Erythroblast (primary cell): ENCODE measurements around the gene LRP1.
A peak's percentile ranks its signal among the peaks of the same experiment; 100 is the strongest.

Experiments used
- DNase-seq, 2 experiments: peaks; one replicate each; lab custom pipeline; 2025; lab: John Stamatoyannopoulos, UW
- GATA1 ChIP-seq: IDR thresholded peaks from 2 replicates; pipeline ENCODE4 v1.6.1; 2011; ENCODE audit warnings: low read depth, mild to moderate bottlenecking, control low read depth, low read length, moderate library complexity
- POLR2A ChIP-seq: IDR thresholded peaks from 2 replicates; pipeline ENCODE4 v1.6.1; 2011; ENCODE audit warnings: mild to moderate bottlenecking, low read length

LRP1 gene

GRCh38 chr12:57222286-57223190, 94.3 kb downstream of the LRP1 start:
- no peak for TF ChIP-seq POLR2A
- TF ChIP-seq GATA1: no peak
- DNase-seq: no peak

DNA sequence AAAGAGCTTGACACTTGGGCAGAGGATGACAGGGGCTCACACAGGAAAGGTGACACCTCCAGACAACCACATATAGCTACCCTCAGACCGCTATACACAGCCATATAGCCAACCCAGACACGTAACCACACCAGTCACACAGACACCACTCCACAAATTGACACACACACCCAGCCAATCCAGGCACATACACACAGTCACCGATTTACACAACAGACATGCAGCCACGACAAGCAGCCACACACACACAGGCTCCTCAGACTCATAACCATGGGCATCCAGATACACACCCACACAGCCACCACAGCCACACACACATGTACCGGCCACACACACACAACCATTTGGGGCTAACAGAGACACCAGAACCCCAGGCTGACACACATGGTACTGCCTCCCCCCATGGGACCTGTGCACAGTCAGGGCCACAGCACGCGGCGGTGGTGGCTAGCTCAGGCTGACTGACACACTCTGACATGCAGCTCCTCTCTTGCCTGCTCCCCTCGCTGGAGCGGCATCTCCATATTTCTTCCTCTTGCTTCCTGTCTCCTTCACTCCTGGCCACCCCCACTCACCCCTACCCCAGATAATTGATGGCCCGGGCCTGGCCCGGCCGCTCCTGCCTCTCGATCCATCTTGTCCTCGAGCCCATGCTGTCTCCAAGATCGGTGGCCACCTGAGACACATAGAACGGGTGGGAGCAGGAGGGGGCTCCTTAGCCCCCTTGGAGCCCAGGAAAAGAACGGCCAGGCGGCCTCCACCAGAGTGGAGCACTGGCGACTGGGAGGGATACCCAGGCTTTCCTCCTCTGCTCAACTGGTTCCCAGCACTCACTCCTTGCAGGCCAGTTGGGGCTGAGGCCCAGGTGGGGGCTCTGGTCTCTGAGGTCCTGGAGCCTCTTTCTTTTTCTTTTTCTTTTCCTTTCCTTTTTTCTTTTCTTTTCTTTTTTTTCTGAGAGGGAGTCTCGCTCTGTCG, 95.2 kb downstream of the LRP1 start:
- TF ChIP-seq GATA1: no peak
- no peak for DNase-seq

GRCh38 chr12:57224278-57224972, 96.1 kb downstream of the LRP1 start:
- DNase-seq: no peak

DNA sequence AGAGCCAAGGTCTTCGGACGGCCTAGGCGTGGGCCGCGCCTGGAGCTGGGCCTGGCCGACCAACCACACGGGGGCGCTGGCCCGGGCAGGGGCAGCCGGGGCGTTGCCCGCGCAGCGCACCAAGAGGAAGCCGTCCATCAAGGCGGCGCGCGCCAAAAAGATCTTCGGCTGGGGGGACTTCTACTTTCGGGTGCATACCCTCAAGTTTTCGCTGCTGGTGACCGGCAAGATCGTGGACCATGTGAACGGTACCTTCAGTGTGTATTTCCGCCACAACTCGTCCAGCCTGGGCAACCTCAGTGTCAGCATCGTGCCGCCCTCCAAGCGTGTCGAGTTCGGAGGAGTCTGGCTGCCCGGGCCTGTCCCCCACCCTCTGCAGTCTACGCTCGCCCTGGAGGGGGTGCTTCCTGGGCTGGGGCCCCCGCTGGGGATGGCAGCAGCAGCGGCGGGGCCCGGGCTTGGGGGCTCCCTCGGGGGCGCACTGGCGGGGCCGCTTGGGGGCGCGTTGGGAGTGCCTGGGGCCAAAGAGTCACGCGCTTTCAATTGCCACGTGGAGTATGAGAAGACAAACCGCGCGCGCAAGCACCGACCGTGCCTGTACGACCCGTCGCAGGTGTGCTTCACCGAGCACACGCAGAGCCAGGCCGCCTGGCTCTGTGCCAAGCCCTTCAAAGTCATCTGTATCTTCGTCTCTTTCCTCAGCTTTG, 96.8 kb downstream of the LRP1 start:
- TF ChIP-seq GATA1: no peak
- no peak for TF ChIP-seq POLR2A
- DNase-seq: peak; percentile 82 to 89

More at GRCh38 chr12:57224278-57224972, 96.1 kb downstream of the LRP1 start:
- TF ChIP-seq GATA1 (no peak), POLR2A (no peak)

DNA sequence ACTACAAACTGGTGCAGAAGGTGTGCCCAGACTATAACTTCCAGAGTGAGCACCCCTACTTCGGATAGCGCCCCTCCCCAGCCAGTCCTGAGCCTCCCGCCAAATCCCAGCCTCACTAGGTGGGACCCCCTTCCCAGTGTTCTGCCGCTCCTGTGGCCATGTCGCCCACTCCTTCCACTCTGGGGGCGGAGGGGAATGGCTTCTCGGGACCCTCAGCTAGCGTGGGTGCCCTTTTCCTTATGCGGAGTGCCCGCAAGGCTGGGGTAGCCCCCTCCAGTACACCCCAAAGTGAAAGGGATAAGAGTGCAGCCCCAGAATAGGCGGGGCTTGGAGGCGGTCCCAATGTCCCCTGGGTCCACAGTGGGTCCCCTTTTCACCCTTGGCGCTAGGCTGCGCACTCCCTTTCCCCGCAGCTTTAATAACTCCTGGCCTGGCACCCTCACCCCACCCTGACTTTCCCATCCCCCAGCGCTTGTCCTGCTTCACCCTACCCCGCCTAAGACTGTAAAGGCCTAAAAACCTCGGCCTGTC, 97.5 kb downstream of the LRP1 start:
- DNase-seq: no peak

DNA sequence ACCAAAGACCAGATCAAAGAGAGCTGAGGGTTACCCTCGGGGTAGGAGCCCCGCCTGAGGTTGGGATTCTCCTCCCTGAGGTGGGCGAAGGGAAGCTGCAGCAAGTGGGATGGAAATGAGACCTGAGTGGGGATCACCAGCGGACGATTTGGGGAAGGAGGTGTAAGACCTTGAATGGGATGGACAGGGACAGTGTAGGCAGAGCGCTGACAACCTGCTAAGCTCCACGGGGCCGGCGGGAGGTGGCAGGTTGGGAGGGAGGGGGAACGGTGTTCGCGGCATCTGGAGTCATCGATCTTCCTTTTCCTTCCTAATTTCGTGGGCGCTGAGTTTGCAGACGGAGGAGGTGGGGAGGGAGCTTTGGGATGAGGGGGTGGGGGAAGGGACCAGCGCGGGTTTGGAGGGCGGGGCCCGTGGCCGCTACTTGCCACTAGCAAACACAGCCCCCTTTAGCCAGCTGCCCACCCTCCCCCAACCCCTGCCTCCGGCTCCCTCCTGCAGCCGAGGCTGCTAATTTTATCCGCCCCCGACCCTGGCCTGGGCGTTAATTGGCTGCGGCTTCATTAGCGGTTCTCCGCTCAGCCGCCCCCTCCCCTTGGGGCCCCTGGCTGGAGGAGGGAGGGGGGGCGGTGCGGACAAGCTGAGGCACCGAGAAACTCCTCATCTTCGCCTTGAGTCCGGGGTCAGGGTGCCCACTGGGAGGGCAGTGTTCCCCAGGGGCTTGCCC, 98.5 kb downstream of the LRP1 start:
- DNase-seq: peak in 1 of 2 experiments; percentile 31
- TF ChIP-seq GATA1 (no peak), POLR2A (no peak)

More for the DNA sequence above, 97.5 kb downstream of the LRP1 start:
- no peak for TF ChIP-seq POLR2A
- no peak for TF ChIP-seq GATA1

GRCh38 chr12:57227315-57228115, 99.2 kb downstream of the LRP1 start:
- TF ChIP-seq POLR2A: no peak
- no peak for TF ChIP-seq GATA1
- no peak for DNase-seq

DNA sequence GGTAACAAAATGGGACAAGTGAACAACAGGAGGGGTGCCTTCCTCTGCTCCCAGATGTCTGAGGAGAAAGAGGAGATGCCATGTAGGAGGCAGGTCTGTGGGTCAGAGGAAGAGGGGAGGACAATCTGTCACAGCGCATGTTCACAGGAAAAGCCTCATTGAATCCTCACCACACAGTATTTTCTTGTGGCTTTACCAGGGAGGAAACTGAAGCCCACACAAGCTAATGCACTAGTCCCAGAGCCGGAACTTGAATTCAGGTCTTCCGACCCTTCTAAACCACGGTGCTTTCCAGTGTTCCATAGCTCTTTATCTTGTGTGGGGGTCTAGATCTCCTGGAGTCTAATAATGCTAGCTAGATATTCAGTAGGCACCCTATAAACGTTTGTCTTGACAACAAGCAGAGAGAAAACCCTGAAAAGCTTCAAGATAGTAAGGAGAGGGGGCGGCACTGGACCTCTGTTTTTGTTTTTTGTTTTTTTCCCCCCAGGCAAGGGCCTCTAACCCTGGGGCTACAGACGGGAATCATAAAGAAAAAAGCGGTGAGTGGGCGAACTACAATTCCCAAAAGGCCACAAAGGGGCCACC, 100.9 kb downstream of the LRP1 start:
- no peak for TF ChIP-seq POLR2A
- TF ChIP-seq GATA1: no peak
- no peak for DNase-seq

DNA sequence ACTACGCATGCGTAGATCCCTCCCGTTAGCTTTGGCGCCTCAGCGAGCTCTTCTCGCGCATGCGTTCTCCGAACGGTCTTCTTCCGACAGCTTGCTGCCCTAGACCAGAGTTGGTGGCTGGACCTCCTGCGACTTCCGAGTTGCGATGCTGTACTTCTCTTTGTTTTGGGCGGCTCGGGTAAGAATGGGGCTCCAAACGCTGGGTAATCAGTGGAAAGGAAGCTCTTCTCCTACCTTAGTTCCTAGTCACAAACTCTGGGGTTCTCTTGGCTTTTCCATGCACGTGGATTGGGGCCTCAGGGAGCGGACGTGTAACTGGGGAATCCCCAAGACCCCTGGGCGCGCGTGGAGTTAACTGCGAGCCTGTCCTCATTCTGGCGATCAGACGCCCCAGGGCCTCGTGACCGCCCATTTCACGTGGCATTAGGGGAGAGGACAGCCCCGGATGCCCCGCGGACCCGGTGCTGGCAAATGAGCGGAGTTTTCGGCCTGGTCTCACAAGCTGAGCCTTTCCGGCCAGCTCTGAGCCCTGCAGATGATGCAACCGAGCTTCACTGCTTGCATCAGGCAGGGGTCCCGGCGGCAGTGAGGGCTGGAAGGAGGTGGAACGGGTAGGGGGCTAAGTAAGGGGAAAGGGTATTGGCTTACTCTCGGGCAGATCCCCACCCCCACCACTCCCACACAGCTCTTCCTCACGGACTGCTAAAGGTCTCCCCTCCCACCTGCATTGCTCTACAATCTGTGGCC, 101.5 kb downstream of the LRP1 start, which contains the start of gene SHMT2:
TSS of gene SHMT2 (plus strand) at position 78 of the 747 bp plus-strand sequence. CDS start at position 146, 68 bp downstream.
- TF ChIP-seq POLR2A: peak; percentile 82
- no peak for TF ChIP-seq GATA1
- DNase-seq: peak; percentile 96 to 97

DNA sequence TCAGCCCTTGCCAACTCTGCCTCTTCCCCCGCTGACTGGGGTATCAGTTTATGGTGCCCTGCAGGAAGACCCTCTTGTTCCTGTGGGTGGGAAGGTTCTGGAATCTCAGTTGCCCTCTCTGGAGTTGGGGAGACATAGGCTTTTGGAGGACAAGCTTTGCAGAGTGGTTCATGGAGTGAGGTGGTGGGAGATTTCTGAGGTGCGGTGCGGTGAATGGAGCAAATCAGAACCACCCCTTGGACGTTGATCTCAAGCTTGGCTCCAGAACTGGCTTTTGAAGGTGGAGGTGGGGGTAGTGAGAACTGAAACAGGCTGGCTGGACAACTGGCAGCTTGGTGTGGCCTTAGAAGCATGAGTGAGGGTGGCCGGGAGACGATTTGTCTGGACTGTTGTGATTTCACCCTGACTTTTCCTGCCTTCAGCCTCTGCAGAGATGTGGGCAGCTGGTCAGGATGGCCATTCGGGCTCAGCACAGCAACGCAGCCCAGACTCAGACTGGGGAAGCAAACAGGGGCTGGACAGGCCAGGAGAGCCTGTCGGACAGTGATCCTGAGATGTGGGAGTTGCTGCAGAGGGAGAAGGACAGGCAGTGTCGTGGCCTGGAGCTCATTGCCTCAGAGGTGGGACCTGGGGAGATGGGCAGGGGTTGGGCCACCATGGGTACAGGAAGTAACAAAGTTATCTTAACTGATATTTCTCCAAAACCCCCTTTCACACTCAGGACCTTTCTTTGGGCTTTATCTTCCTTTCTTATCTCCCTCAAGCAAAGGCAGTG, 102.3 kb downstream of the LRP1 start:
- TF ChIP-seq GATA1 (no peak), POLR2A (no peak)
- no peak for DNase-seq
